PC-3 (cell line): ENCODE measurements around the gene CACNA2D2. TPM values are rescaled to one million over a fixed set of nuclear protein-coding genes. Genes with fewer than 3 reads are reported as not detected.
A peak's percentile ranks its signal among the peaks of the same experiment; 100 is the strongest.

Experiments used
- ATAC-seq: fragments of 200-7000 bp; cut with Tn5 transposase; 2 replicates; pipeline ENCODE4 v1.9.1; 2020; ENCODE audit warnings: mild to moderate bottlenecking, moderate library complexity
- BruUV-seq: library from RNA; stranded (reverse); fragments of 400-500 nt; replicated peaks from 2 replicates; lab custom pipeline; 2021; lab: Mats Ljungman, UMichigan
- CTCF ChIA-PET: fragments of 300-600 bp; sonication (Branson Sonifier 250); formaldehyde crosslinking; loops from one replicate; lab custom pipeline; 2022; ENCODE audit warnings: antibody characterized with exemption; lab: Charles Lee
- POLR2A ChIA-PET: fragments of 300-600 bp; sonication (Branson Sonifier 250); formaldehyde crosslinking; loops from one replicate; lab custom pipeline; 2022; ENCODE audit warnings: antibody characterized with exemption; ENCODE audit not compliant: unreplicated experiment; lab: Charles Lee
- DNase-seq: peaks from one replicate; pipeline ENCODE4 v3.0.0-alpha.2; 2015
- H2AFZ ChIP-seq: fragments of 300-600 bp; sonication (generic); 2 replicates; pipeline ENCODE4 v1.6.0; 2016; ENCODE audit warnings: antibody characterized with exemption, low read length
- H3F3A ChIP-seq: fragments of 300-600 bp; sonication (generic); one replicate; pipeline ENCODE4 v1.6.0; 2017; ENCODE audit warnings: antibody characterized with exemption, low read length, control low read depth, mild to moderate bottlenecking; ENCODE audit not compliant: unreplicated experiment
- H3K27ac ChIP-seq: fragments of 300-600 bp; sonication (generic); 2 replicates; pipeline ENCODE4 v1.5.1; 2016; ENCODE audit warnings: mild to moderate bottlenecking, low read length
- H3K27me3 ChIP-seq: fragments of 300-600 bp; sonication (generic); 2 replicates; pipeline ENCODE4 v1.6.1; 2016; ENCODE audit warnings: low read length, mixed read lengths
- H3K36me3 ChIP-seq: fragments of 300-600 bp; sonication (generic); 2 replicates; pipeline ENCODE4 v1.6.1; 2016; ENCODE audit warnings: low read depth, mixed run types, low read length, mixed read lengths
- H3K4me1 ChIP-seq: fragments of 300-600 bp; sonication (generic); 2 replicates; pipeline ENCODE4 v1.5.1; 2016; ENCODE audit warnings: low read length; ENCODE audit not compliant: insufficient read depth
- H3K4me2 ChIP-seq: fragments of 300-600 bp; sonication (generic); 2 replicates; pipeline ENCODE4 v1.6.0; 2016; ENCODE audit warnings: low read length
- H3K4me3 ChIP-seq: fragments of 300-600 bp; sonication (generic); 2 replicates; pipeline ENCODE4 v1.5.1; 2016; ENCODE audit warnings: mild to moderate bottlenecking, low read length, mixed read lengths
- H3K79me2 ChIP-seq: fragments of 300-600 bp; sonication (generic); 2 replicates; pipeline ENCODE4 v1.6.1; 2017; ENCODE audit warnings: low read length, mixed read lengths
- H3K9ac ChIP-seq: fragments of 300-600 bp; sonication (generic); 2 replicates; pipeline ENCODE4 v1.6.0; 2016; ENCODE audit warnings: mild to moderate bottlenecking, low read length
- H3K9me2 ChIP-seq: fragments of 300-600 bp; sonication (generic); replicated peaks from 2 replicates; pipeline ENCODE4 v1.6.1; 2016; ENCODE audit warnings: mixed run types, low read length, mixed read lengths
- H3K9me3 ChIP-seq: fragments of 300-600 bp; sonication (generic); 2 replicates; pipeline ENCODE4 v1.6.1; 2016; ENCODE audit warnings: low read length, mixed read lengths
- H4K20me1 ChIP-seq: fragments of 300-600 bp; sonication (generic); 2 replicates; pipeline ENCODE4 v1.6.1; 2016; ENCODE audit warnings: low read length, mixed read lengths
- CTCF ChIP-seq: fragments of 300-600 bp; sonication (generic); conservative IDR thresholded peaks from 2 replicates; pipeline ENCODE4 v1.5.1; 2017; ENCODE audit warnings: antibody characterized with exemption, low read depth, mild to moderate bottlenecking, low read length
- EZH2 ChIP-seq: fragments of 300-600 bp; sonication (generic); IDR thresholded peaks from one replicate; pipeline ENCODE4 v1.6.1; 2017; ENCODE audit warnings: antibody characterized with exemption, mild to moderate bottlenecking, low read length; ENCODE audit not compliant: unreplicated experiment
- EZH2phosphoT487 ChIP-seq: fragments of 300-600 bp; sonication (generic); IDR thresholded peaks from 2 replicates; pipeline ENCODE4 v1.6.1; 2018; ENCODE audit warnings: mild to moderate bottlenecking, antibody characterized with exemption, low read length, borderline replicate concordance
- intact Hi-C: fragments of 100-400 bp; cut with micrococcal nuclease; formaldehyde crosslinking; loops from 2 replicates; pipeline ENCODE4 v1.9.0; 2023
- total RNA-seq: library from RNA; depleted of rRNA; stranded (reverse); fragments of >200 nt; gene quantifications from 2 replicates; pipeline ENCODE4 v1.2.3, GENCODE V29; 2014

CACNA2D2 gene
- total RNA-seq, 1 experiment from 2014 or later: 0.44 TPM

GRCh38 chr3:50405249-50405648 is 98.2 kb downstream of the CACNA2D2 start:
- Histone ChIP-seq H3K9me3 (no peaks in the 10 kb centered on the region), H3K36me3 (no peaks in the 10 kb centered on the region), H3K4me1 (no peaks in the 10 kb centered on the region), H2AFZ (no peak overlapping the region), H3F3A (no peaks in the 10 kb centered on the region), H3K9ac (no peak overlapping the region), H4K20me1 (no peaks in the 10 kb centered on the region), H3K79me2 (no peaks in the 10 kb centered on the region), H3K27me3 (peaks cover 13% of the 10 kb centered on the region), H3K9me2 (no peaks in the 10 kb centered on the region), H3K27ac (no peak overlapping the region), H3K4me2 (no peak overlapping the region), H3K4me3 (no peak overlapping the region)
- POLR2A ChIA-PET: no interaction called here
- DNase-seq (peak; percentile 26), ATAC-seq (no peak)
- intact Hi-C loops: no loop called here
- TF ChIP-seq CTCF (no peak), EZH2 (no peak), EZH2phosphoT487 (no peak)
- no TSS peak for BruUV-seq
- CTCF ChIA-PET: no interaction called here

GRCh38 chr3:50401978-50402595 is 101.3 kb downstream of the CACNA2D2 start:
- BruUV-seq: no TSS peak
- DNase-seq (peak; percentile 30), ATAC-seq (peak; percentile 58)
- no peak overlapping the region for H3K9ac ChIP-seq
- CTCF ChIA-PET: interaction anchor here (0.7 kb wide), 1 partner anchor 1098 kb away, joined by 3 read pairs; no protein-coding TSS in a partner anchor
- POLR2A ChIA-PET: no interaction called here
- H2AFZ ChIP-seq: no peak overlapping the region
- H3K9me2 ChIP-seq: no peaks in the 10 kb centered on the region
- TF ChIP-seq CTCF (no peak), EZH2 (no peak), EZH2phosphoT487 (no peak)
- no peaks in the 10 kb centered on the region for H4K20me1 ChIP-seq
- H3K36me3 ChIP-seq: no peaks in the 10 kb centered on the region
- H3K4me3 ChIP-seq: no peak overlapping the region
- no peaks in the 10 kb centered on the region for H3K27me3 ChIP-seq
- H3K4me2 ChIP-seq: no peak overlapping the region
- H3K27ac ChIP-seq: no peak overlapping the region
- no peaks in the 10 kb centered on the region for H3K4me1 ChIP-seq
- H3F3A ChIP-seq: no peaks in the 10 kb centered on the region
- no peaks in the 10 kb centered on the region for H3K79me2 ChIP-seq
- intact Hi-C loops: no loop called here
- H3K9me3 ChIP-seq: no peaks in the 10 kb centered on the region

- DNase-seq: peak; percentile 94
- H3K9me2 ChIP-seq: no peaks in the 10 kb centered on the region
- peak; percentile 94 for ATAC-seq
- TF ChIP-seq EZH2phosphoT487 (no peak), CTCF (no peak)
- H3K79me2 ChIP-seq: no peaks in the 10 kb centered on the region
- H3K9ac ChIP-seq: no peak overlapping the region
- ChIA-PET POLR2A (interaction anchor here (0.6 kb wide), 1 partner anchor 1957 kb away, joined by 4 read pairs; the partner anchor contains the start of gene CCDC51), CTCF (interaction anchor here (0.6 kb wide), 1 partner anchor 40 kb away, joined by 3 read pairs; no protein-coding TSS in a partner anchor)
- H3K27ac ChIP-seq: no peak overlapping the region
- H3K36me3 ChIP-seq: no peaks in the 10 kb centered on the region
- no peak overlapping the region for H3K4me2 ChIP-seq
- intact Hi-C loops: no loop called here
- no peak overlapping the region for H2AFZ ChIP-seq
- H3F3A ChIP-seq: no peaks in the 10 kb centered on the region
- peaks cover 11% of the 10 kb centered on the region for H3K4me1 ChIP-seq
- no peaks in the 10 kb centered on the region for H3K27me3 ChIP-seq
- H4K20me1 ChIP-seq: no peaks in the 10 kb centered on the region
- no TSS peak for BruUV-seq
- no peaks in the 10 kb centered on the region for H3K9me3 ChIP-seq
- H3K4me3 ChIP-seq: no peak overlapping the region
These were observed 106.9 kb downstream of the CACNA2D2 start for GRCh38 chr3:50396502-50396901.
